GM12875 (cell line): ENCODE results near the gene SRCIN1.
A peak's percentile ranks its signal among the peaks of the same experiment; 100 is the strongest.

Experiments used
- H3K4me3 ChIP-seq: one replicate; pipeline ENCODE4 v1.5.1; 2011; ENCODE audit warnings: low read depth, low read length, control low read depth
- TF ChIP-seq, protein P1 (sequence below): IDR thresholded peaks from 2 replicates; pipeline ENCODE4 v1.5.1; 2011; ENCODE audit warnings: low read depth, mild to moderate bottlenecking, control low read depth, inconsistent platforms, low read length, moderate library complexity, borderline replicate concordance; ENCODE audit not compliant: insufficient read depth

The SRCIN1 gene

DNA sequence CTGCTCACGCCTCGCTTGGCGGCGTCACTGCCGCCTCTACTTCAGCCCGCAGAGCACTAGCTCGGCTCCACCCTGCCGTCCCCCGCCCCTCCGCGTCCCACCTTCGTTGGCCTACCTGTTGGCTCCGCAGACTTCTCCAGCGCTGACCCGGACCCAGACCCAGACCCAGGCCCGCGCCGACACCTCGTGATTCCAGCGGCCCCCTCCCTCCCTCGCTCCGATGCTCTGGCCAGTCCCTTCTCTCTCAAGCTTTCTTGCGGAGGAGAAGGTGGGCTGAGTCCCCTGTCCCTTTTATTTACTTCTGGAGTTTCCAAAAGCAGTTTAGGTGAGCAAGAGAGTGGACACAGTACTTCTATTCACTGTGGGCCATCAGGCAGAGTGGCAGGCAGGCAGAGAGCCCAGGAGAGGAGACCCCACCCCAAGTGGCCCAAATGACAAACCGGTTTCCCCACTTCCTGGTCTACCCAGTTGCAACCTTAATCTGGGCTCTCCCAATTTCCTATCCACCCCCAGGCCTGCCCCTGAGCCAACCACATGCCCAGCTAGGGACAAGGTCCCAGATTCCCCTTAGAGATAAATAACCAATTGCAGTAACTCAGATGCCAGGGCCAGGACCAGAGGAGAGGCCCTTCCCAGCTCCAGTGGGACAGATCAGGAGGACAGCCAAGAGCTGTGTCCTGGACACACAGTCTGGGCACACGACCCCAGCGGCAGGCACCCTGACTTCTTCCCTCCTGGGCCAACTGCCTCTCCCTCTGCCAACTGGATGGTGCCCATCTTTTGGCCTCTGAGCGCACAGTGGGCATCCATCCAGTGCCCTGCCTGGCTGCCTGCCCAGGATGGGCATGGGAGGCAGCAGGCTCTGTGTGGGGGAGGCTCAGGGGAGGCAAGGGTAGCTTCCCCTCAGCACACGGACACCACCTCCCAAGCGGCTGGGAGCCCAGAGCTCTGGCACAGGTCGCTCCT, 1.2 kb upstream of the SRCIN1 start:
- TF ChIP-seq, protein P1, sequence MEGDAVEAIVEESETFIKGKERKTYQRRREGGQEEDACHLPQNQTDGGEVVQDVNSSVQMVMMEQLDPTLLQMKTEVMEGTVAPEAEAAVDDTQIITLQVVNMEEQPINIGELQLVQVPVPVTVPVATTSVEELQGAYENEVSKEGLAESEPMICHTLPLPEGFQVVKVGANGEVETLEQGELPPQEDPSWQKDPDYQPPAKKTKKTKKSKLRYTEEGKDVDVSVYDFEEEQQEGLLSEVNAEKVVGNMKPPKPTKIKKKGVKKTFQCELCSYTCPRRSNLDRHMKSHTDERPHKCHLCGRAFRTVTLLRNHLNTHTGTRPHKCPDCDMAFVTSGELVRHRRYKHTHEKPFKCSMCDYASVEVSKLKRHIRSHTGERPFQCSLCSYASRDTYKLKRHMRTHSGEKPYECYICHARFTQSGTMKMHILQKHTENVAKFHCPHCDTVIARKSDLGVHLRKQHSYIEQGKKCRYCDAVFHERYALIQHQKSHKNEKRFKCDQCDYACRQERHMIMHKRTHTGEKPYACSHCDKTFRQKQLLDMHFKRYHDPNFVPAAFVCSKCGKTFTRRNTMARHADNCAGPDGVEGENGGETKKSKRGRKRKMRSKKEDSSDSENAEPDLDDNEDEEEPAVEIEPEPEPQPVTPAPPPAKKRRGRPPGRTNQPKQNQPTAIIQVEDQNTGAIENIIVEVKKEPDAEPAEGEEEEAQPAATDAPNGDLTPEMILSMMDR = no peak
- H3K4me3 ChIP-seq = peak overlapping the region; percentile 58

DNA sequence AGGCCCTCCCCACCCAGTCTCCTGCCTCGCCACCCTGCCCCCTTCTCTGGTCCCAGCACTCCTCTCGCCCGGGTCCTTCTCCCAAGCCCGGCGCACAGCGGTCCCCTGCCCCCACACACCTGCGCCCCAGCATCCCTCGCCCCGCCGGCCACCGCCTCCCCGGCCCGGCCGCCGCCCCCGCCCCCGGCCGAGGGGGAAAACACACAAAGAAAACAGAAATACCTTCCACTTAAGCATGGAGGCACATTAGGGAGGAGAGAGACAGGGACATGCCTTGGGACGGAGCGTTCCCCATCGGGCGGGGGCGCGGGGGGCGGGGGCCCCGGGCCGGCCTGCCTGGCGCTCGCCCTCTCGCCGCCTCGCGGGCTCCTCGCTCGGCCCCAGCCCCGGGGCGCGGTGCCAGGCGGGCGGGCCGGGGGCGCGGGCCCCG, 326 bp downstream of the SRCIN1 start:
- TF ChIP-seq, protein P1 = no peak
- H3K4me3 ChIP-seq = no peak overlapping the region

DNA sequence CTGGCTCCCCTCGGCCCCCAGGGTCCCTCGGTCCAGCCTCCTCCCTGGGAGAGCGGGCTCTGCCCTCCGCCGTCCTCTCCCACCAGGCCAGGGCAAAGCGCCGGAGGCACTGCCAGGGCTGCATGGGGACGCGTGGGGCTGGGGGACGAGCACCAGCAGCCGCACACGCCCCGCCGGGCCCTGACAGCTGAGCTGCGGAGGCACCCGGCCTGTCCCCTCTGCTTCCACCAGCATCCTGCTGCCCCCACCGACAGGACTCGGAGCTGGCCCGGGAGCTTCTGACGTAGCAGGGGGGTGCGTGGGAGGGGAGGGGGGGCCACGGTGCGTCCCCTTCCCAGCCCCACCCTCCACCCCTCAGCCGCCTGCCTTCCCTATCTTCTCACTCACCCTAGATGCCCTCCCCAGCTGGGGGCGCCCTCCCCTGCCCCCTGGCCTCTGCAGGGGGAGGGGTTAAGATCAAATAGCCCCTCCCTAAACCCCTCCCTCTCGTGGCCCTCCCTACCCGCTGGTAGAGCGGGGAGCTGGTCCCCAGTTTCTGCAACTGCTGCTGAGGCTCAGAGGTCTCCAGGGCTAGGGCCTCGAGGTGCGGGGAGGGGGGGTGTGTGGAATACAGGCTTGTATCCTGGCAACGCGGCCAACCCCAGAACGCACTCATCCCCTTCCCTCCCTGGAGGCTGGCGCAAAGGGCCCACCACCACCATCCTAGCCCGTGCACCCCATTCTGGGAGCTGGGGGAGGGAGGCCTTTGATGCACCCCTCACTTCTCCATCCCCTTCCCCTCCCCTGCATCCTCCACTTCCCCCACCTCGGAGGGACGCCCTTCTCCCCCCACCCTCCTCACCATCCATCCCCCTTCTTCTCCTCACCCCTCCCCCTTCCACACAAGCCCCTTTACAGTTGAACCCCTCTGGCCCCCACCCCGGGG, 1.0 kb downstream of the SRCIN1 start:
- no peak overlapping the region for H3K4me3 ChIP-seq
- TF ChIP-seq, protein P1 = peak; percentile 19; the same call in 1 of the 2 replicates

DNA sequence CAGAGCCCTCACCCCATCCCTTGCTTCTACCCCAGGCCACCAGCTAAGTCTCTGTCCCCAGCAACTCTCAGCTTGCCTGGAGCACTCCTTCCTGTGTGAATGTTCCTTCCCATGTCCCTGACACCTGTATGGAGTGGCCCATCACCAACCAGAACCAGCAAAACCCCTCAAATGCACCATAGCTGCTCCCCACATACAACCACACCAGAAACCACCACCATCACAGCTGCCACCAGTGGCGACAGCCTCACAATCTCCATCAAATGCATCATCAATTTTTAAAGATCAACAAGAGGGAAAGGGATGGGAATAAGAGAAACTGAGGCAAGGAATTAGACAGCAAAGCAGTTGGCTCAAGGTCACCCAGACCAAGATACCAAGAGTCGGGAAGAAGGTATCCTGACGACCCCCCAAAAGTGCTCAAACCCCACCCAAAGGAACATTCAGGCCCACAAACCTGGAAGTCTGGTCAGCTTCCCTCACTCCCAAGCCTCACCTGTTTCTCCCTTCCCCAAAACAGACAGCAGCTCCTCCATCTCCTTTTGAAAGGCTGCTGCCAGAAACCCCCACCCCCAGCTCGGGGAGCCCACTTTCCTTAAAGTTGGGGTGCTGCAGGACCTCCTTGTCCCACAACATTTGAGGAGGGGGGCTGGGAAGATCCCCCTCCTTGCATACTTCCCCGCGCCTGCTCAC, 1.8 kb downstream of the SRCIN1 start:
- TF ChIP-seq, protein P1 = no peak
- H3K4me3 ChIP-seq = no peak overlapping the region

DNA sequence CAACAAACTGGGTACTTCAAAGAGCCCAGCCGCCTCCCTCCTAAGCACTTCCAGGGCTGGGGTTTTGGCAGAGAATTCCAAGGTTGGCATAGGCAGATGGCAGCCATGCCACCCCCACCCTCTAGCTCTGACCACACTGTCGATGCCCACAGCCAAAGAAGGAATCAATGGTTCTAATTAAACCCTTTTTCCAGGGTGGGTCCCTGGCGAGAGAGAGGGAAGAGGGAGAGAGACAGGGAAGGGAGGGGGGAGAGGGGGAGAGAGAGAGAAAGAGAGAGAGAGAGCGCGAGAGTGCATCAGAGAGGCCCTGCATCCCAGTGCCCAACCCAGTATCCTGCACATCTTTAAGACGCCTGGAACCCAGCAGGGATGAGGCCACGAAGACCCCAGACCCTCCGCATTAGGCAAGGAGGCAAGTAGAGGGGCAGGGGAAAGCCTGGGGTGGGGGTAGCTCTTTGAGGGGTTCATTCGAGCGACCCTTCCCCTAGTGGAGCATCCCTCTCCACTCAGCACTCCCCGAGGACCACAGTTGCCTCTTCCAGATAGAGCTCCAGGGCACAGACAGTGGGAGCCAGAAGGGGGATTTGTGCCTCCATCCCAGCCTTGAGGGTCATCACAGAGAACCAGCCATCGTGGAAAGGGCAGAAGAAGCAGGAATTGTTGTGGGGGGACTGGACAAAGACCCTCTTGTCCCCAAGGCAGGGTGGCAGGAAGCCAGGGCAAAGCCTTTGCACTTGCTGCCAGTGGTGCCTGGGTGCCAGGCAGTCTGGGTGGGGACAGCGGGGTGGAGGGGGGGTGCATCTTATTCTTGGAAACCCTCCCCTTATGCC, 2.6 kb downstream of the SRCIN1 start:
- TF ChIP-seq, protein P1 = no peak
- H3K4me3 ChIP-seq = no peak overlapping the region

DNA sequence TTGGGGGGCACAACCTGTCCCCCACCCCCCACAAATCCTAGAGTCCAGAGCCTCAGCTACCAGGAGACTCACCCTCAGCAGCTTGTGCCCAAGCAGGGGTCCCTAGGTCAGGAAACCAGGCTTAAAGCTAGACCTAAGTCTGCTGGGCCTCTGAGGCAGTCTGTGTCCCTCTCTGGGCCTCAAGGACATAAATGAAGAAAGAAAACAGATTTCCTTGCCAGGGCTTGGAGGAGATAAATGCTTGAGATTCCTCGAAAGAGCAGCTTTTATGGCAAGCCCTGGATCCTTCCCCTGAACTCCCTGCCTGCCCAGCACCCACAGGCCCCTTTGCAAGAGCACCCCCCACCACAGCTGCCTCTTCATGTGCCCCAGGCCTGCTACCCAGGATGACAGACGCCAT, 3.3 kb downstream of the SRCIN1 start:
- TF ChIP-seq, protein P1 = no peak
- H3K4me3 ChIP-seq = no peak overlapping the region
